PC-9 (cell line): ENCODE measurements around the gene PI4KA.

Experiments used
- CTCF ChIP-seq: fragments of 200-600 bp; sonication (generic); conservative IDR thresholded peaks from 2 replicates; pipeline ENCODE4 v1.6.1; 2017; ENCODE audit warnings: mixed run types, antibody characterized with exemption, mild to moderate bottlenecking, moderate library complexity
- EZH2 ChIP-seq: fragments of 200-600 bp; sonication (generic); IDR thresholded peaks from 2 replicates; pipeline ENCODE4 v1.8.0; 2017; ENCODE audit warnings: antibody characterized with exemption, low read depth

GRCh38 chr22:20865875-20866445, 7.3 kb upstream of the PI4KA start:
- no peak for TF ChIP-seq CTCF
- no peak for TF ChIP-seq EZH2
